Hepatocyte (in vitro differentiated cells): ENCODE results near the gene OBI1. TPM values are rescaled to one million over a fixed set of nuclear protein-coding genes. Genes with fewer than 3 reads are reported as not detected.

Source experiments
- DNase-seq: peaks from one replicate; pipeline ENCODE4 v3.0.0-alpha.2; 2016; ENCODE audit warnings: low spot score
- H2AFZ ChIP-seq: fragments of 200-600 bp; sonication (generic); 2 replicates; pipeline ENCODE4 v1.6.0; 2016; ENCODE audit warnings: antibody characterized with exemption, mild to moderate bottlenecking
- H3K27ac ChIP-seq: fragments of 200-600 bp; sonication (generic); 2 replicates; pipeline ENCODE4 v1.5.1; 2016; ENCODE audit warnings: mild to moderate bottlenecking
- H3K27me3 ChIP-seq: fragments of 200-600 bp; sonication (generic); 2 replicates; pipeline ENCODE4 v1.6.1; 2016
- H3K36me3 ChIP-seq: fragments of 200-600 bp; sonication (generic); replicated peaks from 2 replicates; pipeline ENCODE4 v1.5.1; 2016; ENCODE audit warnings: low read depth; ENCODE audit not compliant: insufficient read depth
- H3K4me1 ChIP-seq: fragments of 200-600 bp; sonication (generic); 2 replicates; pipeline ENCODE4 v1.5.1; 2016; ENCODE audit warnings: mild to moderate bottlenecking, moderate library complexity; ENCODE audit not compliant: insufficient read depth
- H3K4me2 ChIP-seq: fragments of 200-600 bp; sonication (generic); 2 replicates; pipeline ENCODE4 v1.6.0; 2016
- H3K4me3 ChIP-seq: fragments of 200-600 bp; sonication (generic); 2 replicates; pipeline ENCODE4 v1.5.1; 2016; ENCODE audit warnings: mild to moderate bottlenecking
- H3K79me2 ChIP-seq: fragments of 200-600 bp; sonication (generic); 2 replicates; pipeline ENCODE4 v1.6.0; 2017; ENCODE audit warnings: mild to moderate bottlenecking
- H3K9me2 ChIP-seq: fragments of 200-600 bp; sonication (generic); replicated peaks from 2 replicates; pipeline ENCODE4 v1.6.0; 2017; ENCODE audit warnings: mild to moderate bottlenecking; ENCODE audit not compliant: insufficient read depth
- H3K9me3 ChIP-seq: fragments of 200-600 bp; sonication (generic); 2 replicates; pipeline ENCODE4 v1.5.1; 2016; ENCODE audit warnings: low read depth, mild to moderate bottlenecking
- H4K20me1 ChIP-seq: fragments of 200-600 bp; sonication (generic); 2 replicates; pipeline ENCODE4 v1.6.0; 2016; ENCODE audit warnings: mild to moderate bottlenecking; ENCODE audit not compliant: insufficient read depth, poor library complexity, severe bottlenecking
- CTCF ChIP-seq: fragments of 200-600 bp; sonication (generic); IDR thresholded peaks from 2 replicates; pipeline ENCODE4 v1.5.1; 2016; ENCODE audit warnings: antibody characterized with exemption, mild to moderate bottlenecking; ENCODE audit not compliant: poor library complexity
- EZH2 ChIP-seq: fragments of 200-600 bp; sonication (generic); IDR thresholded peaks from 2 replicates; pipeline ENCODE4 v1.6.1; 2016; ENCODE audit warnings: antibody characterized with exemption, mild to moderate bottlenecking, borderline replicate concordance
- EZH2phosphoT487 ChIP-seq: fragments of 200-600 bp; sonication (generic); IDR thresholded peaks from one replicate; pipeline ENCODE4 v1.6.1; 2018; ENCODE audit warnings: antibody characterized with exemption, mild to moderate bottlenecking, low read depth, moderate library complexity; ENCODE audit not compliant: unreplicated experiment, severe bottlenecking
- WGBS: methylation state at CpG from one replicate; pipeline ENCODE4 v1.1.6; 2016; ENCODE audit warnings: low lambda C conversion rate; ENCODE audit errors: missing lambda C conversion rate; 5-methylcytosine and 5-hydroxymethylcytosine counted together
- polyA plus RNA-seq: library from polyadenylated mRNA; unstranded; fragments of >200 nt; fragmentation: Nextera tagmentation; extraction: Ambion mirVana; gene quantifications from 2 replicates; pipeline ENCODE4 v1.2.1, GENCODE V29; 2016
- total RNA-seq: library from RNA; depleted of rRNA; stranded (reverse); fragments of >200 nt; gene quantifications from 2 replicates; pipeline ENCODE4 v1.2.3, GENCODE V29; 2014

The OBI1 gene
- total and polyA plus RNA-seq, 2 experiments from 2014 or later = 5.3 to 17.6 TPM

GRCh38 chr13:78596399-78596735 lies 62.6 kb downstream of the OBI1 start:
- H3K4me3 ChIP-seq = no peak overlapping the region
- H3K27ac ChIP-seq = no peak overlapping the region
- peak overlapping the region; percentile 42 for H2AFZ ChIP-seq
- H3K4me1 ChIP-seq = peaks cover 20% of the 10 kb centered on the region
- peak overlapping the region; percentile 89 for H3K4me2 ChIP-seq
- H3K9me2 ChIP-seq = no peaks in the 10 kb centered on the region
- TF ChIP-seq EZH2phosphoT487 = peak; percentile 3
- TF ChIP-seq CTCF = no peak
- 2% methylated on average over 22 of the region's 22 CpGs for WGBS
- H3K27me3 ChIP-seq = peaks cover 100% of the 10 kb centered on the region
- H4K20me1 ChIP-seq = no peaks in the 10 kb centered on the region
- DNase-seq = no peak
- no peaks in the 10 kb centered on the region for H3K79me2 ChIP-seq
- H3K9me3 ChIP-seq = no peaks in the 10 kb centered on the region
- H3K36me3 ChIP-seq = no peaks in the 10 kb centered on the region

GRCh38 chr13:78595495-78596398 lies 63.2 kb downstream of the OBI1 start:
- peaks cover 17% of the 10 kb centered on the region for H3K4me1 ChIP-seq
- H3K27ac ChIP-seq = no peak overlapping the region
- 2% methylated on average over 63 of the region's 65 CpGs for WGBS
- no peaks in the 10 kb centered on the region for H3K79me2 ChIP-seq
- TF ChIP-seq CTCF (no peak), EZH2 (peak; percentile 65), EZH2phosphoT487 (peak; percentile 61)
- peak overlapping the region; percentile 89 for H3K4me2 ChIP-seq
- H2AFZ ChIP-seq = peak overlapping the region; percentile 42
- H3K9me3 ChIP-seq = no peaks in the 10 kb centered on the region
- no peaks in the 10 kb centered on the region for H4K20me1 ChIP-seq
- H3K4me3 ChIP-seq = no peak overlapping the region
- H3K27me3 ChIP-seq = peaks cover 100% of the 10 kb centered on the region
- peak; percentile 45 for DNase-seq
- no peaks in the 10 kb centered on the region for H3K36me3 ChIP-seq
- H3K9me2 ChIP-seq = no peaks in the 10 kb centered on the region

- 5% methylated on average over 8 of the region's 8 CpGs for WGBS
- Histone ChIP-seq H3K36me3 (no peaks in the 10 kb centered on the region), H3K4me1 (peaks cover 17% of the 10 kb centered on the region), H2AFZ (no peak overlapping the region), H3K79me2 (no peaks in the 10 kb centered on the region), H3K27me3 (peaks cover 98% of the 10 kb centered on the region), H3K9me2 (no peaks in the 10 kb centered on the region), H4K20me1 (no peaks in the 10 kb centered on the region), H3K9me3 (no peaks in the 10 kb centered on the region), H3K4me2 (no peak overlapping the region), H3K4me3 (no peak overlapping the region), H3K27ac (no peak overlapping the region)
- no peak for DNase-seq
- no peak for TF ChIP-seq EZH2phosphoT487
- TF ChIP-seq EZH2 = no peak
- no peak for TF ChIP-seq CTCF
Measured at GRCh38 chr13:78594456-78594975, 64.4 kb downstream of the OBI1 start.
